K562 (cell line): ENCODE results near the gene SLC35G6. TPM values are rescaled to one million over a fixed set of nuclear protein-coding genes. Genes with fewer than 3 reads are reported as not detected.
"Not testable (repeated sequence)": the region's sequence is repeated elsewhere in the genome, so short reads cannot be mapped to it uniquely, and the experiment has no call there.

Experiments used
- ATAC-seq: fragments of 200-7000 bp; cut with Tn5 transposase; 3 replicates; pipeline ENCODE4 v1.9.1; 2020; ENCODE audit warnings: moderate library complexity
- BruUV-seq: library from RNA; stranded (reverse); fragments of 400-500 nt; replicated peaks from 2 replicates; lab custom pipeline; 2021; lab: Mats Ljungman, UMichigan
- CTCF ChIA-PET: fragments of 300-600 bp; formaldehyde crosslinking; extraction: SDS; loops from one replicate; lab custom pipeline; 2021; ENCODE audit warnings: low intra/inter-chr PET ratio; lab: Yijun Ruan, JAX
- POLR2A ChIA-PET: fragments of 300-600, 350-650 bp; sonication (Branson Sonifier 250); formaldehyde crosslinking; extraction: SDS; loops from one replicate; lab custom pipeline; 2021; ENCODE audit warnings: antibody characterized with exemption, inconsistent platforms; lab: Yijun Ruan, JAX
- DNase-seq, 4 experiments: peaks; one replicate each; pipeline versions ENCODE4 v3.0.0 to v3.0.0-alpha.2; 2011 to 2018; ENCODE audit warnings: low spot score in 3 of 4, mixed read lengths in 3 of 4; ENCODE audit errors: extremely low read depth in 1 of 4
- FAIRE-seq: peaks from 2 replicates; lab custom pipeline; 2011; peaks lifted over from hg19 to GRCh38; lab: Jason Lieb, UNC
- H2AFZ ChIP-seq: 2 replicates; pipeline ENCODE4 v1.6.0; 2011; ENCODE audit warnings: low read depth, low read length, control low read depth, inconsistent platforms
- H3K27ac ChIP-seq: fragments of 200-600 bp; 3 replicates; pipeline ENCODE4 v1.8.0; 2011; ENCODE audit warnings: low read depth, mild to moderate bottlenecking, control low read depth, inconsistent platforms, low read length, moderate library complexity, mixed read lengths; ENCODE audit errors: extremely low read depth
- H3K27me3 ChIP-seq, 2 experiments: fragments of 300-600 bp in 1 of 2; 2 replicates in 1 of 2; 3 replicates in 1 of 2; pipeline versions ENCODE4 v1.6.0 to v1.8.0; 2011; ENCODE audit warnings: inconsistent platforms in 2 of 2, low read length in 2 of 2, mild to moderate bottlenecking in 1 of 2, mixed read lengths in 1 of 2, moderate library complexity in 1 of 2; ENCODE audit not compliant: control insufficient read depth in 2 of 2, insufficient read depth in 2 of 2
- H3K36me3 ChIP-seq: fragments of 300-600 bp; 3 replicates; pipeline ENCODE4 v1.8.0; 2011; ENCODE audit warnings: mild to moderate bottlenecking, low read length, inconsistent platforms; ENCODE audit not compliant: control insufficient read depth, insufficient read depth
- H3K4me1 ChIP-seq, 2 experiments: fragments of 200-600 bp in 1 of 2; replicated peaks in 1 of 2; 2 replicates in 1 of 2; 3 replicates in 1 of 2; pipeline versions ENCODE4 v1.5.1 to v1.8.0; 2011; ENCODE audit warnings: inconsistent platforms in 2 of 2, low read length in 2 of 2, mild to moderate bottlenecking in 1 of 2, mixed read lengths in 1 of 2, moderate library complexity in 1 of 2; ENCODE audit not compliant: control insufficient read depth in 2 of 2, insufficient read depth in 2 of 2
- H3K4me2 ChIP-seq: 2 replicates; pipeline ENCODE4 v1.6.1; 2011; ENCODE audit warnings: low read length, control low read depth, inconsistent platforms, mixed read lengths; ENCODE audit not compliant: insufficient read depth
- H3K4me3 ChIP-seq: fragments of 200-600 bp; sonication (generic), shearing (Covaris generic); 2 replicates; pipeline ENCODE4 v1.5.1; 2016; ENCODE audit warnings: control low read depth, inconsistent platforms
- H3K79me2 ChIP-seq: fragments of 200-600 bp; 3 replicates; pipeline ENCODE4 v1.8.0; 2011; ENCODE audit warnings: low read length, inconsistent platforms; ENCODE audit not compliant: control insufficient read depth, insufficient read depth
- H3K9ac ChIP-seq, 2 experiments: 2 replicates each; pipeline versions ENCODE4 v1.6.0 to v1.6.1; 2011; ENCODE audit warnings: low read depth in 2 of 2, low read length in 2 of 2, control low read depth in 1 of 2, inconsistent platforms in 1 of 2, mild to moderate bottlenecking in 1 of 2, mixed read lengths in 1 of 2; ENCODE audit not compliant: insufficient read depth in 1 of 2
- H3K9me1 ChIP-seq: one replicate; pipeline ENCODE4 v1.6.0; 2011; ENCODE audit warnings: inconsistent platforms, mild to moderate bottlenecking, low read length, moderate library complexity; ENCODE audit not compliant: control insufficient read depth, insufficient read depth
- H3K9me3 ChIP-seq: replicated peaks from 2 replicates; pipeline ENCODE4 v1.5.1; 2011; ENCODE audit warnings: low read depth, low read length, inconsistent platforms; ENCODE audit not compliant: control insufficient read depth, insufficient read depth
- H4K20me1 ChIP-seq: replicated peaks from 2 replicates; pipeline ENCODE4 v1.6.1; 2011; ENCODE audit warnings: low read length, inconsistent platforms, mixed read lengths; ENCODE audit not compliant: control insufficient read depth, insufficient read depth
- ATF3 ChIP-seq, 2 experiments: fragments of 450-650 bp in 1 of 2; sonication (generic) in 1 of 2; formaldehyde crosslinking in 1 of 2; IDR thresholded peaks in 1 of 2; conservative IDR thresholded peaks in 1 of 2; 2 replicates each; pipeline versions ENCODE4 v1.6.1 to v1.8.1; 2016 to 2023; ENCODE audit warnings: mild to moderate bottlenecking in 2 of 2, moderate library complexity in 2 of 2, inconsistent platforms in 1 of 2, missing genetic modification reagents in 1 of 2
- CBFA2T3 ChIP-seq: fragments of 450-650 bp; IDR thresholded peaks from 2 replicates; pipeline ENCODE4 v1.6.1; 2017
- FOXK2 ChIP-seq, 2 experiments: fragments of 450-650 bp; IDR thresholded peaks in 1 of 2; conservative IDR thresholded peaks in 1 of 2; 2 replicates each; pipeline ENCODE4 v1.6.1; 2016; ENCODE audit warnings: low read depth in 2 of 2, mild to moderate bottlenecking in 1 of 2
- GMEB1 ChIP-seq: fragments of 250-450 bp; sonication (Bioruptor Pico); IDR thresholded peaks from 2 replicates; pipeline ENCODE4 v1.4.0; 2020; ENCODE audit warnings: mild to moderate bottlenecking
- ZNF431 ChIP-seq: sonication (generic); formaldehyde crosslinking; IDR thresholded peaks from 2 replicates; pipeline ENCODE4 v1.8.0; 2022; ENCODE audit warnings: mild to moderate bottlenecking, missing genetic modification reagents
- WGBS: fragments of 100-300 bp; shearing (Covaris generic); methylation state at CpG from one replicate; pipeline ENCODE4 v1.1.6; 2016; ENCODE audit warnings: low coverage, mixed read lengths; ENCODE audit not compliant: insufficient coverage; ENCODE audit errors: missing lambda C conversion rate; 5-methylcytosine and 5-hydroxymethylcytosine counted together
- in situ Hi-C: fragments of 300-500 bp; cut with MboI; formaldehyde crosslinking; loops from 4 replicates; pipeline ENCODE4 v1.15.0; 2018; ENCODE audit warnings: inconsistent platforms, mixed read lengths
- intact Hi-C: fragments of 100-400 bp; cut with micrococcal nuclease; formaldehyde crosslinking; loops from 2 replicates; pipeline ENCODE4 v1.14.2; 2022
- polyA plus RNA-seq, 8 experiments: library from polyadenylated mRNA; depleted of rRNA in 4 of 8; stranded (reverse) in 5 of 8; unstranded in 3 of 8; fragments of >200 nt; fragmentation: Nextera tagmentation in 2 of 8; fragmentation: Illumina TruSeq in 1 of 8; extraction: Ambion mirVana in 2 of 8; extraction: Trizol in 1 of 8; gene quantifications; 2 replicates each; pipeline versions ENCODE4 v1.2.1 to v1.2.3, GENCODE V29; 2011 to 2014; ENCODE audit warnings: inconsistent platforms in 1 of 8, missing spikeins in 1 of 8
- total RNA-seq, 7 experiments: library from RNA; depleted of rRNA in 6 of 7; stranded (reverse); fragments of >200 nt in 6 of 7; fragmentation: Illumina TruSeq in 2 of 7; extraction: Trizol in 2 of 7; gene quantifications; 2 replicates each; pipeline versions ENCODE4 v1.2.1 to v1.2.3, GENCODE V29; 2011 to 2021; ENCODE audit warnings: low replicate concordance in 1 of 7

Gene SLC35G6
- total and polyA plus RNA-seq, 9 of the 15 experiments (the other 6 are each of a cell fraction or from before 2014, with no cell fraction given): not detected

- TF ChIP-seq GMEB1 (CRISPR knock-in tag) (no peak), ZNF431 (CRISPR knock-in tag) (no peak), FOXK2 (conservative IDR thresholded peaks at IDR 0.05 in 1 of 2, IDR thresholded peaks at IDR 0.05 in 1 of 2; ENCODE audit: low read depth in 2 of 2) (no peak), CBFA2T3 (no peak)
Measured at GRCh38 chr17:7468804-7469389, 12.3 kb upstream of the SLC35G6 start (continued).

- H3K27me3 ChIP-seq; H3K9me3 ChIP-seq; intact Hi-C loops; H2AFZ ChIP-seq; TF ChIP-seq ATF3 (CRISPR knock-in tag; conservative IDR thresholded peaks at IDR 0.05): not testable (repeated sequence)
- WGBS: 93% methylated on average over 9 of the region's 12 CpGs
- POLR2A ChIA-PET: interaction anchor here (0.6 to 3.2 kb wide), 4 partner anchors 10 to 67 kb away, joined by 3 to 10 read pairs (median 4); partner anchors contain the start of genes POLR2A and ZBTB4
- TF ChIP-seq ATF3 (IDR thresholded peaks at IDR 0.05): 0 out of 2 replicates have a peak, but pooled peaks have one; percentile 8
- TF ChIP-seq, all 486 proteins: peak for 1; not testable (repeated sequence) for 485
- peaks cover 43% of the 10 kb centered on the region for H3K79me2 ChIP-seq
- H3K4me3 ChIP-seq, FAIRE-seq, H3K9ac ChIP-seq, H3K4me2 ChIP-seq, H3K27ac ChIP-seq, CTCF ChIA-PET, in situ Hi-C loops, DNase-seq, ATAC-seq, H4K20me1 ChIP-seq, BruUV-seq, H3K9me1 ChIP-seq: not testable (repeated sequence)
- H3K36me3 ChIP-seq: peaks cover 13% of the 10 kb centered on the region; the same call in 1 of the 3 replicates
- H3K4me1 ChIP-seq: peaks cover 8 to 20% of the 10 kb centered on the region in 2 experiments
Measured at GRCh38 chr17:7469843-7470242, 11.4 kb upstream of the SLC35G6 start.

GRCh38 chr17:7470457-7470973, 10.7 kb upstream of the SLC35G6 start:
- H3K27me3 ChIP-seq, H3K9ac ChIP-seq, FAIRE-seq, CTCF ChIA-PET, H3K27ac ChIP-seq, H3K4me2 ChIP-seq, BruUV-seq, DNase-seq, H2AFZ ChIP-seq, ATAC-seq, intact Hi-C loops, H4K20me1 ChIP-seq, H3K9me3 ChIP-seq, H3K9me1 ChIP-seq, H3K4me3 ChIP-seq, in situ Hi-C loops: not testable (repeated sequence)
- Histone ChIP-seq H3K4me1 (peaks cover 13 to 21% of the 10 kb centered on the region in 2 experiments), H3K36me3 (peaks cover 10% of the 10 kb centered on the region; the same call in 1 of the 3 replicates), H3K79me2 (peaks cover 49% of the 10 kb centered on the region)
- POLR2A ChIA-PET: interaction anchor here (0.8 to 3.2 kb wide), 4 partner anchors 9 to 31 kb away, joined by 4 to 10 read pairs (median 6); partner anchors contain the start of genes POLR2A and ZBTB4
- 87% methylated on average over 7 of the region's 8 CpGs for WGBS
